ENCODE results near the gene SEC31B.

DNA sequence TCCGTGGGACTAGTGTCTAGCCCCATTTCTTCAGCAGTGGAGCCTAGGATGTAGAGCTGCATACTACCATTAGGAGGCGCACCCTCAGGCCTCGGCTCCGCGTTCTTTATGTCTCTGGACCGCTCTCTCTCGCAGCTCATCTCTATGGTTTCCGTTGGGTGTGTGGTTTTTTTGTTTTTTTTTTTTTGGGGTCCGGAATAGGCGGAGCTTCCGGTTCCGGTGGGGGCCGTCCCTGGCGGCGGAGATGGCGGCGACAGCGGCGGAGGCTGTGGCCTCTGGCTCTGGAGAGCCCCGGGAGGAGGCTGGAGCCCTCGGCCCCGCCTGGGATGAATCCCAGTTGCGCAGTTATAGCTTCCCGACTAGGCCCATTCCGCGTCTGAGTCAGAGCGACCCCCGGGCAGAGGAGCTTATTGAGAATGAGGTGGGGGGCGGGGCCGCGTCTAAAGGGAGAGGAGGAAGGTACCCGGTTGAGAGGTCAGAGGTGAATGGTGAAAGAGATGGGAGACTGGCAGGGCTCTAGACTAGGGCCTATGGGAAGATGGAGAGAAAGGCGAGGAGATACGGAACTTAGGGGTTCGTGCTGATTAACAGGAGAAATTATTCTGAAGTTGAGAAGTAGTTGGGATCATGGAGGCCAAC is 16.2 kb upstream of the SEC31B start, which contains the start of gene HIF1AN:
- TF ChIP-seq CTCF (IDR thresholded peaks at IDR 0.05) (peak in 1 of 3 donors; percentile 83), POLR2A (IDR thresholded peaks at IDR 0.05) (peak in 1 of 2 donors; percentile 39)

All from lower leg skin (tissue), 3 donors.